Hepatocyte (in vitro differentiated cells): ENCODE results near the gene ITFG1. TPM values are rescaled to one million over a fixed set of nuclear protein-coding genes. Genes with fewer than 3 reads are reported as not detected.

ENCODE experiments used
- DNase-seq: peaks from one replicate; pipeline ENCODE4 v3.0.0-alpha.2; 2016; ENCODE audit warnings: low spot score
- H2AFZ ChIP-seq: fragments of 200-600 bp; sonication (generic); 2 replicates; pipeline ENCODE4 v1.6.0; 2016; ENCODE audit warnings: antibody characterized with exemption, mild to moderate bottlenecking
- H3K27ac ChIP-seq: fragments of 200-600 bp; sonication (generic); 2 replicates; pipeline ENCODE4 v1.5.1; 2016; ENCODE audit warnings: mild to moderate bottlenecking
- H3K27me3 ChIP-seq: fragments of 200-600 bp; sonication (generic); 2 replicates; pipeline ENCODE4 v1.6.1; 2016
- H3K36me3 ChIP-seq: fragments of 200-600 bp; sonication (generic); replicated peaks from 2 replicates; pipeline ENCODE4 v1.5.1; 2016; ENCODE audit warnings: low read depth; ENCODE audit not compliant: insufficient read depth
- H3K4me1 ChIP-seq: fragments of 200-600 bp; sonication (generic); 2 replicates; pipeline ENCODE4 v1.5.1; 2016; ENCODE audit warnings: mild to moderate bottlenecking, moderate library complexity; ENCODE audit not compliant: insufficient read depth
- H3K4me2 ChIP-seq: fragments of 200-600 bp; sonication (generic); 2 replicates; pipeline ENCODE4 v1.6.0; 2016
- H3K4me3 ChIP-seq: fragments of 200-600 bp; sonication (generic); 2 replicates; pipeline ENCODE4 v1.5.1; 2016; ENCODE audit warnings: mild to moderate bottlenecking
- H3K79me2 ChIP-seq: fragments of 200-600 bp; sonication (generic); 2 replicates; pipeline ENCODE4 v1.6.0; 2017; ENCODE audit warnings: mild to moderate bottlenecking
- H3K9me2 ChIP-seq: fragments of 200-600 bp; sonication (generic); replicated peaks from 2 replicates; pipeline ENCODE4 v1.6.0; 2017; ENCODE audit warnings: mild to moderate bottlenecking; ENCODE audit not compliant: insufficient read depth
- H3K9me3 ChIP-seq: fragments of 200-600 bp; sonication (generic); 2 replicates; pipeline ENCODE4 v1.5.1; 2016; ENCODE audit warnings: low read depth, mild to moderate bottlenecking
- H4K20me1 ChIP-seq: fragments of 200-600 bp; sonication (generic); 2 replicates; pipeline ENCODE4 v1.6.0; 2016; ENCODE audit warnings: mild to moderate bottlenecking; ENCODE audit not compliant: insufficient read depth, poor library complexity, severe bottlenecking
- EZH2 ChIP-seq: fragments of 200-600 bp; sonication (generic); IDR thresholded peaks from 2 replicates; pipeline ENCODE4 v1.6.1; 2016; ENCODE audit warnings: antibody characterized with exemption, mild to moderate bottlenecking, borderline replicate concordance
- EZH2phosphoT487 ChIP-seq: fragments of 200-600 bp; sonication (generic); IDR thresholded peaks from one replicate; pipeline ENCODE4 v1.6.1; 2018; ENCODE audit warnings: antibody characterized with exemption, mild to moderate bottlenecking, low read depth, moderate library complexity; ENCODE audit not compliant: unreplicated experiment, severe bottlenecking
- WGBS: methylation state at CpG from one replicate; pipeline ENCODE4 v1.1.6; 2016; ENCODE audit warnings: low lambda C conversion rate; ENCODE audit errors: missing lambda C conversion rate; 5-methylcytosine and 5-hydroxymethylcytosine counted together
- polyA plus RNA-seq: library from polyadenylated mRNA; unstranded; fragments of >200 nt; fragmentation: Nextera tagmentation; extraction: Ambion mirVana; gene quantifications from 2 replicates; pipeline ENCODE4 v1.2.1, GENCODE V29; 2016
- total RNA-seq: library from RNA; depleted of rRNA; stranded (reverse); fragments of >200 nt; gene quantifications from 2 replicates; pipeline ENCODE4 v1.2.3, GENCODE V29; 2014
- TF ChIP-seq, protein P1 (sequence below): fragments of 200-600 bp; sonication (generic); IDR thresholded peaks from 2 replicates; pipeline ENCODE4 v1.5.1; 2016; ENCODE audit warnings: antibody characterized with exemption, mild to moderate bottlenecking; ENCODE audit not compliant: poor library complexity

Gene ITFG1
- total and polyA plus RNA-seq, 2 experiments from 2014 or later: 87.8 to 91.4 TPM

GRCh38 chr16:47260503-47260902 is 200.4 kb downstream of the ITFG1 start:
- Histone ChIP-seq H2AFZ (no peak overlapping the region), H3K4me1 (no peaks in the 10 kb centered on the region), H3K4me2 (no peak overlapping the region), H3K27ac (no peak overlapping the region), H3K9me3 (no peaks in the 10 kb centered on the region), H3K27me3 (no peaks in the 10 kb centered on the region), H4K20me1 (no peaks in the 10 kb centered on the region), H3K4me3 (no peak overlapping the region), H3K36me3 (no peaks in the 10 kb centered on the region), H3K79me2 (no peaks in the 10 kb centered on the region), H3K9me2 (no peaks in the 10 kb centered on the region)
- DNase-seq: no peak
- WGBS: 89% methylated on average over 11 of the region's 11 CpGs
- TF ChIP-seq EZH2 (no peak), EZH2phosphoT487 (no peak)
- TF ChIP-seq, protein P1, sequence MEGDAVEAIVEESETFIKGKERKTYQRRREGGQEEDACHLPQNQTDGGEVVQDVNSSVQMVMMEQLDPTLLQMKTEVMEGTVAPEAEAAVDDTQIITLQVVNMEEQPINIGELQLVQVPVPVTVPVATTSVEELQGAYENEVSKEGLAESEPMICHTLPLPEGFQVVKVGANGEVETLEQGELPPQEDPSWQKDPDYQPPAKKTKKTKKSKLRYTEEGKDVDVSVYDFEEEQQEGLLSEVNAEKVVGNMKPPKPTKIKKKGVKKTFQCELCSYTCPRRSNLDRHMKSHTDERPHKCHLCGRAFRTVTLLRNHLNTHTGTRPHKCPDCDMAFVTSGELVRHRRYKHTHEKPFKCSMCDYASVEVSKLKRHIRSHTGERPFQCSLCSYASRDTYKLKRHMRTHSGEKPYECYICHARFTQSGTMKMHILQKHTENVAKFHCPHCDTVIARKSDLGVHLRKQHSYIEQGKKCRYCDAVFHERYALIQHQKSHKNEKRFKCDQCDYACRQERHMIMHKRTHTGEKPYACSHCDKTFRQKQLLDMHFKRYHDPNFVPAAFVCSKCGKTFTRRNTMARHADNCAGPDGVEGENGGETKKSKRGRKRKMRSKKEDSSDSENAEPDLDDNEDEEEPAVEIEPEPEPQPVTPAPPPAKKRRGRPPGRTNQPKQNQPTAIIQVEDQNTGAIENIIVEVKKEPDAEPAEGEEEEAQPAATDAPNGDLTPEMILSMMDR: no peak

GRCh38 chr16:47258874-47259461 is 201.9 kb downstream of the ITFG1 start:
- H3K4me3 ChIP-seq: no peak overlapping the region
- TF ChIP-seq, protein P1: peak; percentile 44
- TF ChIP-seq EZH2phosphoT487: no peak
- H2AFZ ChIP-seq: no peak overlapping the region
- no peaks in the 10 kb centered on the region for H3K9me2 ChIP-seq
- H3K9me3 ChIP-seq: no peaks in the 10 kb centered on the region
- H4K20me1 ChIP-seq: no peaks in the 10 kb centered on the region
- H3K4me1 ChIP-seq: no peaks in the 10 kb centered on the region
- WGBS: 79% methylated on average over 2 of the region's 2 CpGs
- H3K27ac ChIP-seq: no peak overlapping the region
- no peaks in the 10 kb centered on the region for H3K36me3 ChIP-seq
- no peaks in the 10 kb centered on the region for H3K27me3 ChIP-seq
- H3K79me2 ChIP-seq: no peaks in the 10 kb centered on the region
- no peak overlapping the region for H3K4me2 ChIP-seq
- no peak for DNase-seq

- Histone ChIP-seq H3K4me1 (no peaks in the 10 kb centered on the region), H4K20me1 (no peaks in the 10 kb centered on the region), H3K36me3 (no peaks in the 10 kb centered on the region), H3K79me2 (no peaks in the 10 kb centered on the region), H3K4me2 (no peak overlapping the region), H3K9me2 (no peaks in the 10 kb centered on the region), H3K9me3 (no peaks in the 10 kb centered on the region), H3K27ac (no peak overlapping the region), H3K27me3 (no peaks in the 10 kb centered on the region), H3K4me3 (no peak overlapping the region), H2AFZ (no peak overlapping the region)
- no peak for DNase-seq
- 72% methylated on average over 6 of the region's 6 CpGs for WGBS
- TF ChIP-seq, protein P1: no peak
- no peak for TF ChIP-seq EZH2
- TF ChIP-seq EZH2phosphoT487: no peak
Observed at GRCh38 chr16:47254756-47255155, 206.1 kb downstream of the ITFG1 start.

DNA sequence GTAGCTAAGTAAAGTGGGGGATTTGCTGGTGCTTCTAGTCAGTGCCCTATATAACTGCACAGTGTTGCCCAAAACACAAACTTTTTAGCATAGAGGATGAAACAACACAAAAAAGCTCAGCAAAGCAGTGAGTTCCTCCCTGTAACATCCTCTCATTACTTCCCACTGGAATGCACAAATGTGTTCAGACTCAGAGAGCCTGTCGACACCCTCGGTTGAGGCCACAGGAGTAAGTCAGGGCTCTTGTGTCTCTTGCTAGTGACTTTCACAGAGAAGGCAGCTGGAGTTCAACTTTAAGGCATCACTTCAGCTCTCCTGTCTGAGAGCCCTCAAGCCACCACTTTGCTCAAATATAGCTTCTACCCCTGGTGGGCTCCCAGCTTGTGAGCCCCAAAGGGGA is 209.9 kb downstream of the ITFG1 start:
- Histone ChIP-seq H3K9me2 (no peaks in the 10 kb centered on the region), H3K4me2 (no peak overlapping the region), H3K36me3 (no peaks in the 10 kb centered on the region), H3K9me3 (no peaks in the 10 kb centered on the region), H2AFZ (no peak overlapping the region), H4K20me1 (no peaks in the 10 kb centered on the region), H3K79me2 (no peaks in the 10 kb centered on the region), H3K27me3 (no peaks in the 10 kb centered on the region), H3K27ac (no peak overlapping the region), H3K4me3 (no peak overlapping the region), H3K4me1 (no peaks in the 10 kb centered on the region)
- TF ChIP-seq, protein P1: no peak
- TF ChIP-seq EZH2 (no peak), EZH2phosphoT487 (no peak)
- 89% methylated on average over 2 of the region's 2 CpGs for WGBS
- DNase-seq: no peak
